Endothelial cell of umbilical vein (primary cell): ENCODE results near the gene HDLBP. TPM values are rescaled to one million over a fixed set of nuclear protein-coding genes. Genes with fewer than 3 reads are reported as not detected.

Experiments
- BruUV-seq: library from RNA; stranded (reverse); fragments of 400-500 nt; replicated peaks from 2 replicates; lab custom pipeline; 2021; lab: Mats Ljungman, UMichigan
- CTCF ChIA-PET: fragments of 300-600, 350-600 bp; sonication (Branson Sonifier 250); formaldehyde crosslinking; loops from one replicate; lab custom pipeline; 2021; ENCODE audit warnings: antibody characterized with exemption, inconsistent platforms; lab: Charles Lee
- POLR2A ChIA-PET: fragments of 300-600, 350-600 bp; sonication (Branson Sonifier 250); formaldehyde crosslinking; loops from one replicate; lab custom pipeline; 2021; ENCODE audit warnings: antibody characterized with exemption, inconsistent platforms; lab: Charles Lee
- DNase-seq: peaks from one replicate; pipeline ENCODE4 v3.0.0-alpha.2; 2011; ENCODE audit warnings: low read depth, low spot score
- FAIRE-seq: peaks from 2 replicates; lab custom pipeline; 2011; peaks lifted over from hg19 to GRCh38; lab: Jason Lieb, UNC
- H2AFZ ChIP-seq: 2 replicates; pipeline ENCODE4 v1.6.0; 2012; ENCODE audit warnings: low read depth, low read length, control low read depth, inconsistent platforms
- H3K27ac ChIP-seq: 2 replicates; pipeline ENCODE4 v1.5.1; 2011; ENCODE audit warnings: low read depth, mild to moderate bottlenecking, control low read depth, low read length, moderate library complexity; ENCODE audit not compliant: insufficient read depth
- H3K27me3 ChIP-seq, 2 experiments: 2 replicates each; pipeline versions ENCODE4 v1.6.0 to v1.6.1; 2011; ENCODE audit warnings: low read length in 2 of 2, mixed read lengths in 1 of 2; ENCODE audit not compliant: control insufficient read depth in 2 of 2, insufficient read depth in 2 of 2
- H3K36me3 ChIP-seq, 2 experiments: 2 replicates in 1 of 2; 3 replicates in 1 of 2; pipeline ENCODE4 v1.5.1; 2011; ENCODE audit warnings: low read length in 2 of 2, mild to moderate bottlenecking in 1 of 2, moderate library complexity in 1 of 2; ENCODE audit not compliant: control insufficient read depth in 2 of 2, insufficient read depth in 2 of 2; ENCODE audit errors: extremely low read depth in 1 of 2
- H3K4me1 ChIP-seq: 3 replicates; pipeline ENCODE4 v1.5.1; 2011; ENCODE audit warnings: mild to moderate bottlenecking, low read length; ENCODE audit not compliant: control insufficient read depth, insufficient read depth; ENCODE audit errors: extremely low read depth
- H3K4me2 ChIP-seq: 2 replicates; pipeline ENCODE4 v1.6.1; 2011; ENCODE audit warnings: low read length, control low read depth, mixed read lengths; ENCODE audit not compliant: insufficient read depth
- H3K4me3 ChIP-seq, 3 experiments: fragments of 200-600 bp in 1 of 3; sonication (generic), shearing (Covaris generic) in 1 of 3; replicated peaks in 1 of 3; 2 replicates each; pipeline ENCODE4 v1.5.1; 2011 to 2016; ENCODE audit warnings: control low read depth in 3 of 3, low read length in 3 of 3, mild to moderate bottlenecking in 2 of 3, inconsistent platforms in 1 of 3, low read depth in 1 of 3, moderate library complexity in 1 of 3; ENCODE audit not compliant: insufficient read depth in 1 of 3
- H3K79me2 ChIP-seq: 2 replicates; pipeline ENCODE4 v1.6.0; 2012; ENCODE audit warnings: low read length, inconsistent platforms; ENCODE audit not compliant: control insufficient read depth, insufficient read depth
- H3K9ac ChIP-seq: replicated peaks from 2 replicates; pipeline ENCODE3; 2011; ENCODE audit warnings: low read length, control low read depth; ENCODE audit not compliant: insufficient read depth; ENCODE audit errors: extremely low read depth
- H3K9me1 ChIP-seq: replicated peaks from 3 replicates; pipeline ENCODE4 v1.6.0; 2011; ENCODE audit warnings: mild to moderate bottlenecking, low read length; ENCODE audit not compliant: control insufficient read depth, insufficient read depth; ENCODE audit errors: extremely low read depth
- H3K9me3 ChIP-seq: replicated peaks from 2 replicates; pipeline ENCODE4 v1.5.1; 2012; ENCODE audit warnings: low read length, inconsistent platforms; ENCODE audit not compliant: control insufficient read depth, insufficient read depth
- H4K20me1 ChIP-seq: replicated peaks from 2 replicates; pipeline ENCODE3; 2011; ENCODE audit warnings: mild to moderate bottlenecking, low read length; ENCODE audit not compliant: control insufficient read depth, insufficient read depth; ENCODE audit errors: extremely low read depth
- EZH2 ChIP-seq: IDR thresholded peaks from 2 replicates; pipeline ENCODE4 v1.6.1; 2012; ENCODE audit warnings: borderline replicate concordance, low read depth, mild to moderate bottlenecking, moderate library complexity, low read length, inconsistent platforms; ENCODE audit not compliant: severe bottlenecking
- FOS ChIP-seq: IDR thresholded peaks from 2 replicates; pipeline ENCODE4 v1.6.1; 2011; ENCODE audit warnings: mild to moderate bottlenecking, low read length, moderate library complexity, borderline replicate concordance; ENCODE audit not compliant: insufficient read depth
- JUN ChIP-seq: IDR thresholded peaks from 2 replicates; pipeline ENCODE4 v1.6.1; 2011; ENCODE audit warnings: borderline replicate concordance, low read depth; ENCODE audit not compliant: insufficient read length, insufficient read depth
- MYC ChIP-seq: IDR thresholded peaks from one replicate; pipeline ENCODE4 v1.6.1; 2011; ENCODE audit warnings: mild to moderate bottlenecking, low read depth, low read length
- POLR2A ChIP-seq: IDR thresholded peaks from 2 replicates; pipeline ENCODE4 v1.6.1; 2012; ENCODE audit warnings: low read depth, mild to moderate bottlenecking, control low read depth, low read length
- dilution Hi-C: fragments of 300-500 bp; cut with MboI; formaldehyde crosslinking; loops from one replicate; pipeline ENCODE4 v1.15.0; 2019; ENCODE audit warnings: low sequenced_read_pairs; ENCODE audit not compliant: extremely low pct_ligation_motif_present
- intact Hi-C: fragments of 100-400 bp; cut with micrococcal nuclease; formaldehyde crosslinking; loops from one replicate; pipeline ENCODE4 v1.10.0; 2022
- polyA plus RNA-seq, 4 experiments: library from polyadenylated mRNA; depleted of rRNA in 3 of 4; stranded (reverse) in 3 of 4; unstranded in 1 of 4; fragments of >200 nt; gene quantifications; 2 replicates each; pipeline versions ENCODE4 v1.2.1 to v1.2.3, GENCODE V29; 2011 to 2012; ENCODE audit warnings: missing spikeins in 1 of 4
- total RNA-seq: library from RNA; stranded (reverse); gene quantifications from 2 replicates; pipeline ENCODE4 v1.2.3, GENCODE V29; 2021
- TF ChIP-seq, protein P1 (sequence below), 2 donors: IDR thresholded peaks; 1 replicate in 1 of 2; 2 replicates in 1 of 2; pipeline ENCODE4 v1.5.1; 2011; ENCODE audit warnings: low read length in 2 of 2, mild to moderate bottlenecking in 2 of 2, moderate library complexity in 2 of 2, control low read depth in 1 of 2, inconsistent platforms in 1 of 2, low read depth in 1 of 2; ENCODE audit not compliant: insufficient read depth in 1 of 2; ENCODE audit errors: extremely low read depth in 1 of 2
- TF ChIP-seq, protein P2 (sequence below): IDR thresholded peaks from 2 replicates; pipeline ENCODE4 v1.6.1; 2011; ENCODE audit not compliant: insufficient read depth, insufficient read length

Gene HDLBP
- total and polyA plus RNA-seq, 2 donors (not counting 3 experiments of a cell fraction or from before 2014, with no cell fraction given): 379 to 569 TPM

DNA sequence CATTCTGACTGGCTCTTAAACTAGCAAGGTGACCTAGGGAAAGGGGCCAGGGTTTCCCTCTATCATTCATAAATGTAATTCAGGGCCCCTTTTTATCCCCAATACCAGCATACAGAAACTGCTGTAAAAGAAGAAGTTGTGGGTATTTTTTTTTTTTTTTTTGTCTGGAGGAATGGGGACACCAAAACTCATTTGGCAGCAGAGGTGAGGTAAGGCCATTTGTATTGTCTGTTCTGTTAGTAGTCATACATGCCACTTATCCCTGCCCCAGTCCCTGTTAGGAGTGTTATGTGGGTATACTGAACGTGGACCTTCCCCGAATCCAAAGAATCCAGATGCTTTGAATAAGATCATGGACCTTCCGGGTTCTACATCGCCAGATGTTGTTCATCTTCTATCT lies 1.9 kb upstream of the HDLBP start:
- CTCF ChIA-PET: interaction anchor here (1.8 kb wide), 1 partner anchor 42 kb away, joined by 4 read pairs; no protein-coding TSS in a partner anchor
- no peaks in the 10 kb centered on the region for H3K9me3 ChIP-seq
- H3K4me3 ChIP-seq: peak overlapping the region; percentile 35 to 93 (median 92)
- POLR2A ChIA-PET: no interaction called here
- peak overlapping the region; percentile 96 for H3K4me2 ChIP-seq
- dilution Hi-C loops: no loop called here
- no peaks in the 10 kb centered on the region for H3K27me3 ChIP-seq
- no TSS peak for BruUV-seq
- H4K20me1 ChIP-seq: peaks cover 10% of the 10 kb centered on the region
- H3K36me3 ChIP-seq: no peaks in the 10 kb centered on the region
- no peak overlapping the region for H2AFZ ChIP-seq
- peaks cover 89% of the 10 kb centered on the region for H3K79me2 ChIP-seq
- H3K9ac ChIP-seq: peak overlapping the region; percentile 77
- H3K4me1 ChIP-seq: peaks cover 56% of the 10 kb centered on the region
- H3K9me1 ChIP-seq: no peaks in the 10 kb centered on the region
- intact Hi-C loops: loop anchor here (5.0 to 10.0 kb wide), 3 partner anchors 385 to 755 kb away; partner anchors contain the start of genes DUSP28 and ING5
- FAIRE-seq: no peak
- no peak for DNase-seq
- peak overlapping the region; percentile 36 for H3K27ac ChIP-seq
- TF ChIP-seq, protein P1, sequence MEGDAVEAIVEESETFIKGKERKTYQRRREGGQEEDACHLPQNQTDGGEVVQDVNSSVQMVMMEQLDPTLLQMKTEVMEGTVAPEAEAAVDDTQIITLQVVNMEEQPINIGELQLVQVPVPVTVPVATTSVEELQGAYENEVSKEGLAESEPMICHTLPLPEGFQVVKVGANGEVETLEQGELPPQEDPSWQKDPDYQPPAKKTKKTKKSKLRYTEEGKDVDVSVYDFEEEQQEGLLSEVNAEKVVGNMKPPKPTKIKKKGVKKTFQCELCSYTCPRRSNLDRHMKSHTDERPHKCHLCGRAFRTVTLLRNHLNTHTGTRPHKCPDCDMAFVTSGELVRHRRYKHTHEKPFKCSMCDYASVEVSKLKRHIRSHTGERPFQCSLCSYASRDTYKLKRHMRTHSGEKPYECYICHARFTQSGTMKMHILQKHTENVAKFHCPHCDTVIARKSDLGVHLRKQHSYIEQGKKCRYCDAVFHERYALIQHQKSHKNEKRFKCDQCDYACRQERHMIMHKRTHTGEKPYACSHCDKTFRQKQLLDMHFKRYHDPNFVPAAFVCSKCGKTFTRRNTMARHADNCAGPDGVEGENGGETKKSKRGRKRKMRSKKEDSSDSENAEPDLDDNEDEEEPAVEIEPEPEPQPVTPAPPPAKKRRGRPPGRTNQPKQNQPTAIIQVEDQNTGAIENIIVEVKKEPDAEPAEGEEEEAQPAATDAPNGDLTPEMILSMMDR (IDR thresholded peaks at IDR 0.05; ENCODE audit: extremely low read depth in 1 of 2, insufficient read depth in 1 of 2, low read depth in 1 of 2, low read length in 2 of 2): no peak
- TF ChIP-seq POLR2A (no peak), JUN (no peak), EZH2 (no peak), MYC (no peak), FOS (no peak)
- TF ChIP-seq, protein P2, sequence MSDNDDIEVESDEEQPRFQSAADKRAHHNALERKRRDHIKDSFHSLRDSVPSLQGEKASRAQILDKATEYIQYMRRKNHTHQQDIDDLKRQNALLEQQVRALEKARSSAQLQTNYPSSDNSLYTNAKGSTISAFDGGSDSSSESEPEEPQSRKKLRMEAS: no peak
